CD8-positive, alpha-beta memory T cell (primary cell): ENCODE results near the gene LRP1B. TPM values are rescaled to one million over a fixed set of nuclear protein-coding genes. Genes with fewer than 3 reads are reported as not detected.

ENCODE experiments used
- CTCF ChIA-PET: fragments of 350-600 bp; sonication (Branson Sonifier 250); formaldehyde crosslinking; loops from one replicate; lab custom pipeline; 2021; ENCODE audit warnings: antibody characterized with exemption; lab: Charles Lee
- POLR2A ChIA-PET: fragments of 350-600 bp; sonication (Branson Sonifier 250); formaldehyde crosslinking; loops from one replicate; lab custom pipeline; 2021; ENCODE audit warnings: antibody characterized with exemption; lab: Charles Lee
- DNase-seq, 5 donors: peaks; one replicate each; pipeline versions ENCODE4 v3.0.0 to v3.0.0-alpha.2; 2020 to 2022; ENCODE audit warnings: mixed read lengths in 1 of 5
- H3K27ac ChIP-seq: one replicate; pipeline ENCODE4 v1.7.0; 2013; ENCODE audit warnings: low read depth, mild to moderate bottlenecking, low read length, moderate library complexity
- H3K27me3 ChIP-seq: 2 replicates; pipeline ENCODE4 v1.7.0; 2013; ENCODE audit warnings: low read length, mild to moderate bottlenecking; ENCODE audit not compliant: insufficient read depth, poor library complexity, severe bottlenecking
- H3K36me3 ChIP-seq: 2 replicates; pipeline ENCODE4 v1.7.0; 2013; ENCODE audit warnings: mild to moderate bottlenecking, low read length, moderate library complexity; ENCODE audit not compliant: insufficient read depth
- H3K4me1 ChIP-seq: 2 replicates; pipeline ENCODE4 v1.7.0; 2013; ENCODE audit warnings: mild to moderate bottlenecking, low read length, moderate library complexity; ENCODE audit not compliant: insufficient read depth
- H3K4me3 ChIP-seq: 2 replicates; pipeline ENCODE4 v1.7.0; 2013; ENCODE audit warnings: mild to moderate bottlenecking, low read length
- H3K9me3 ChIP-seq: 2 replicates; pipeline ENCODE4 v1.7.0; 2013; ENCODE audit warnings: mild to moderate bottlenecking, low read length
- H3K27ac Mint-ChIP-seq, 8 donors: one replicate each; pipeline ENCODE4 v1.8.0; 2020 to 2021; ENCODE audit warnings: mixed read lengths in 8 of 8, mild to moderate bottlenecking in 6 of 8, inconsistent platforms in 3 of 8, moderate library complexity in 3 of 8
- H3K27me3 Mint-ChIP-seq, 2 donors: one replicate each; pipeline ENCODE4 v1.8.0; 2020 to 2021; ENCODE audit warnings: mixed read lengths in 2 of 2, mild to moderate bottlenecking in 1 of 2, moderate library complexity in 1 of 2
- H3K36me3 Mint-ChIP-seq, 3 donors: one replicate each; pipeline ENCODE4 v1.8.0; 2020 to 2021; ENCODE audit warnings: mixed read lengths in 3 of 3, inconsistent platforms in 1 of 3, mild to moderate bottlenecking in 1 of 3
- H3K4me1 Mint-ChIP-seq, 3 donors: one replicate each; pipeline ENCODE4 v1.8.0; 2020 to 2021; ENCODE audit warnings: mixed read lengths in 3 of 3, inconsistent platforms in 1 of 3, mild to moderate bottlenecking in 1 of 3
- H3K4me3 Mint-ChIP-seq, 7 donors: one replicate each; pipeline ENCODE4 v1.8.0; 2020 to 2021; ENCODE audit warnings: mixed read lengths in 7 of 7, mild to moderate bottlenecking in 6 of 7, moderate library complexity in 4 of 7, inconsistent platforms in 2 of 7
- H3K9me3 Mint-ChIP-seq, 5 donors: one replicate each; pipeline ENCODE4 v1.8.0; 2020 to 2022; ENCODE audit warnings: mixed read lengths in 5 of 5, mild to moderate bottlenecking in 3 of 5, moderate library complexity in 2 of 5, inconsistent platforms in 1 of 5
- polyA plus RNA-seq: library from polyadenylated mRNA; unstranded; fragments of 300-500 nt; fragmentation: Illumina TruSeq; gene quantifications from one replicate; pipeline ENCODE4 v1.2.3, GENCODE V29; 2021
- total RNA-seq, 2 experiments: library from RNA; stranded (reverse); gene quantifications; one replicate each; pipeline ENCODE4 v1.2.3, GENCODE V29; 2021

LRP1B gene
- total and polyA plus RNA-seq, 3 experiments from 2014 or later: not detected

DNA sequence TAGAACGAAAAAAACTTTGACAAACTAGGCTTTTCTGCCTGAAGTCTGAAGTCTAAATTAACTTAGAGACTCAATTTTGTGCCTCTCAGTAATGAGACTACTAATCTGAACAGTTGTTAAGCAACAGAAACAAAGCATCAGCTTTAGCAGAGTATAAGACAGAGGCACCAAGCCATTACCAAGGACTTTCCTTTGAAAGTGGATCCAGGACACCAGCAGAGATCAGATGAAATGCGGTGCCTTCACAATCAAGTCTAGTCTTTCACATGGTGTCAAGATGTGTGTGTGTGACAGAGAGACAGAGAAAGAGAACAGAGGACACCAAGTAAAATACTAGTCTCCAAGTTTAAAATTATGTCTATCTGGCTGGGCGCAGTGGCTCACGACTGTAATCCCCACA, 1502.9 kb downstream of the LRP1B start:
- Mint-ChIP-seq H3K4me3 (no peak overlapping the region), H3K27me3 (no peaks in the 10 kb centered on the region), H3K4me1 (no peaks in the 10 kb centered on the region), H3K27ac (no peak overlapping the region), H3K36me3 (peaks cover 0 to 2% (median 0%) of the 10 kb centered on the region in 3 donors), H3K9me3 (peaks cover 6 to 45% (median 18%) of the 10 kb centered on the region in 5 donors)
- Histone ChIP-seq H3K4me1 (no peaks in the 10 kb centered on the region), H3K9me3 (no peaks in the 10 kb centered on the region), H3K4me3 (no peak overlapping the region), H3K27me3 (no peaks in the 10 kb centered on the region), H3K27ac (no peak overlapping the region), H3K36me3 (no peaks in the 10 kb centered on the region)
- ChIA-PET POLR2A (no interaction called here), CTCF (no interaction called here)
- DNase-seq: no peak

DNA sequence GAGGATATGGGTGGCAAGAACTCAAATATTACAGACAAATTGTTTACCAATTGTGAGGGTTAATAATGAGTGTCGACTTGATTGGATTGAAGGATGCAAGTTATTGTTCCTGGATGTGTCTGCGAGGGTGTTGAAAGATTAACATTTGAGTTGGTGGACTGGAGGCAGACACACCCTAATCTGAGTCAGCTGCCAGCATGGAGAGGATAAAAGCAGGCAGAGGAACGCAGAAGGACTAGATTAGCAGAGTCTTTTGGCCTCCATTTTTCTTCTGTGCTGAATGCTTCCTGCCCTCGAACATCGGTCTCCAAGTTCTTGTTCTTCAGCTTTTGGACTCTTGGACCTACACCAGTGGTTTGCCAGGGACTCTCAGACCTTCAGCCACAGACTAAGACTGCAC, 1503.7 kb downstream of the LRP1B start:
- no peaks in the 10 kb centered on the region for H3K27me3 ChIP-seq
- H3K27me3 Mint-ChIP-seq: no peaks in the 10 kb centered on the region
- no peaks in the 10 kb centered on the region for H3K9me3 ChIP-seq
- POLR2A ChIA-PET: no interaction called here
- no peaks in the 10 kb centered on the region for H3K36me3 ChIP-seq
- no peak overlapping the region for H3K27ac Mint-ChIP-seq
- H3K27ac ChIP-seq: no peak overlapping the region
- peaks cover 0 to 2% (median 0%) of the 10 kb centered on the region in 3 donors for H3K36me3 Mint-ChIP-seq
- CTCF ChIA-PET: no interaction called here
- no peak overlapping the region for H3K4me3 ChIP-seq
- no peak for DNase-seq
- H3K4me1 ChIP-seq: no peaks in the 10 kb centered on the region
- H3K4me1 Mint-ChIP-seq: no peaks in the 10 kb centered on the region
- peaks cover 6 to 45% (median 18%) of the 10 kb centered on the region in 5 donors for H3K9me3 Mint-ChIP-seq
- no peak overlapping the region for H3K4me3 Mint-ChIP-seq

DNA sequence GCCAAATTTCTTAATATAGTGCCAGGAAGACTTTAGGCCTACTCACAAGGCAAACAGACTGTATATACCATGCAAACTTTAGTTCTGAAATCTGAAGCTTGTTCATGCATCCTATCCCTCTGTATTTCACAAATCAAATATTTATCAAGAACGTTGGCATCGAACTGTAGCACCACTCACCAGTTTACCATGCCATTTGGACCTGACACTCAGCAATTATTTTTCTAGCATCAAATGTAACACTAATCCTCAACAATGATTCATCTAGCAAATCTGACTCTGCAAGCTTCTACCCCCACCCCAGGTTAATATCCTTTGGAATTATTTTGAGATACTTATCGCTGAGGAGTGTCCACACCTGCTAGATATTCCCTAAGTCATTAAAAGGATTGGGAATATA, 1506.6 kb downstream of the LRP1B start:
- H3K4me3 ChIP-seq: no peak overlapping the region
- Mint-ChIP-seq H3K4me1 (no peaks in the 10 kb centered on the region), H3K27me3 (no peaks in the 10 kb centered on the region), H3K4me3 (no peak overlapping the region), H3K9me3 (peaks cover 4 to 27% (median 11%) of the 10 kb centered on the region in 5 donors), H3K27ac (no peak overlapping the region), H3K36me3 (peaks cover 0 to 2% (median 0%) of the 10 kb centered on the region in 3 donors)
- H3K36me3 ChIP-seq: no peaks in the 10 kb centered on the region
- H3K4me1 ChIP-seq: no peaks in the 10 kb centered on the region
- DNase-seq: no peak
- H3K27ac ChIP-seq: no peak overlapping the region
- no peaks in the 10 kb centered on the region for H3K27me3 ChIP-seq
- ChIA-PET POLR2A (no interaction called here), CTCF (no interaction called here)
- H3K9me3 ChIP-seq: no peaks in the 10 kb centered on the region

GRCh38 chr2:140621583-140622362, 1509.0 kb downstream of the LRP1B start:
- H3K36me3 ChIP-seq: no peaks in the 10 kb centered on the region
- peaks cover 0 to 19% (median 8%) of the 10 kb centered on the region in 5 donors for H3K9me3 Mint-ChIP-seq
- ChIA-PET CTCF (no interaction called here), POLR2A (no interaction called here)
- H3K9me3 ChIP-seq: no peaks in the 10 kb centered on the region
- H3K4me3 ChIP-seq: no peak overlapping the region
- H3K27me3 ChIP-seq: no peaks in the 10 kb centered on the region
- H3K27me3 Mint-ChIP-seq: no peaks in the 10 kb centered on the region
- DNase-seq: no peak
- H3K4me3 Mint-ChIP-seq: no peak overlapping the region
- no peaks in the 10 kb centered on the region for H3K4me1 Mint-ChIP-seq
- H3K36me3 Mint-ChIP-seq: no peaks in the 10 kb centered on the region
- no peaks in the 10 kb centered on the region for H3K4me1 ChIP-seq
- no peak overlapping the region for H3K27ac Mint-ChIP-seq
- H3K27ac ChIP-seq: no peak overlapping the region

DNA sequence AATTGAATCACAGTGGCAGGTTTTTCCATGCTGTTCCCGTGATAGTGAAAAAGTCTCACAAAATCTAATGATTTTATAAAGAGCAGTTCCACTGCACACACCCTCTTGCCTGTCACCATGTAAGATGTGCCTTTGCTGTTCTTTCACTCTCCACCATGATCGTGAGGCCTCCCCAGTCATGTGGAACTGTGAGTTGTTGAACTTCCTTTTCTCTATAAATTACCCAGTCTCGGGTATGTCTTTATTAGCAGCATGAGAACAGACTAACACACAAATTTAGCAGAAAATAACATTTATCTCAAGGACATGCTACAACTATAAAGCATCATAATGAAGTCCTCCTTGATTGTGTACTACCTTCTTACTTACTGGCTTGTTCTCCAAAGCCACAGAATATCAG, 1526.0 kb downstream of the LRP1B start:
- Mint-ChIP-seq H3K4me3 (no peak overlapping the region), H3K27me3 (no peaks in the 10 kb centered on the region), H3K9me3 (peaks cover 4 to 39% (median 13%) of the 10 kb centered on the region in 5 donors), H3K36me3 (peaks cover 0 to under 1% (median 0%) of the 10 kb centered on the region in 3 donors), H3K4me1 (no peaks in the 10 kb centered on the region), H3K27ac (peak overlapping the region in 1 of 8 donors; percentile 54)
- H3K4me1 ChIP-seq: no peaks in the 10 kb centered on the region
- ChIA-PET POLR2A (no interaction called here), CTCF (no interaction called here)
- H3K27me3 ChIP-seq: no peaks in the 10 kb centered on the region
- no peaks in the 10 kb centered on the region for H3K9me3 ChIP-seq
- DNase-seq: no peak
- H3K27ac ChIP-seq: no peak overlapping the region
- H3K36me3 ChIP-seq: no peaks in the 10 kb centered on the region
- H3K4me3 ChIP-seq: no peak overlapping the region

DNA sequence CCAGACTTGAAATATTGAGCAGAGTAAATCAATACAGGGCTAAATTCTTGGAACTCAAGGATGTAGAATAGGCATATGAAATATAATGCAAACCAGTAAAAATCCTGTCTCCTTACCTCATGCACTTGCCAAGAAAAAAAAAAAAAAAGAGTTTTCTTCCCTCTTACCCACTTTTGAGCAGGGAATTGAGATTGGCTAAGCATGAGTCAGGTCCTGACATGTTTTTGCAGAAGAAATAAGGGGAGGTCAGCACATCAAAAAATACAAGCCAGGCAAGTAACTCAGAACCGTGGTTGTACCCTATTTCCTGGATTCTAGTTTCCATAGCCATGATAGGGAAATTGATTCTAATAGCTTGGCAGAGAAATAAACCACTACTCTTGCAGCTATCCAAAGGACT, 1526.7 kb downstream of the LRP1B start:
- peaks cover 2 to 33% (median 13%) of the 10 kb centered on the region in 5 donors for H3K9me3 Mint-ChIP-seq
- no peak overlapping the region for H3K27ac Mint-ChIP-seq
- H3K27me3 Mint-ChIP-seq: no peaks in the 10 kb centered on the region
- POLR2A ChIA-PET: no interaction called here
- no peaks in the 10 kb centered on the region for H3K9me3 ChIP-seq
- H3K27me3 ChIP-seq: no peaks in the 10 kb centered on the region
- no peak overlapping the region for H3K4me3 ChIP-seq
- no peaks in the 10 kb centered on the region for H3K36me3 ChIP-seq
- H3K4me1 ChIP-seq: no peaks in the 10 kb centered on the region
- no peak overlapping the region for H3K27ac ChIP-seq
- no peaks in the 10 kb centered on the region for H3K36me3 Mint-ChIP-seq
- DNase-seq: no peak
- CTCF ChIA-PET: no interaction called here
- no peak overlapping the region for H3K4me3 Mint-ChIP-seq
- H3K4me1 Mint-ChIP-seq: no peaks in the 10 kb centered on the region

GRCh38 chr2:140603416-140603815, 1527.4 kb downstream of the LRP1B start:
- Mint-ChIP-seq H3K27me3 (no peaks in the 10 kb centered on the region), H3K27ac (no peak overlapping the region), H3K4me1 (no peaks in the 10 kb centered on the region), H3K36me3 (no peaks in the 10 kb centered on the region), H3K4me3 (no peak overlapping the region), H3K9me3 (peaks cover 2 to 28% (median 13%) of the 10 kb centered on the region in 5 donors)
- DNase-seq: no peak
- no peak overlapping the region for H3K27ac ChIP-seq
- H3K36me3 ChIP-seq: no peaks in the 10 kb centered on the region
- no peak overlapping the region for H3K4me3 ChIP-seq
- H3K4me1 ChIP-seq: no peaks in the 10 kb centered on the region
- ChIA-PET POLR2A (no interaction called here), CTCF (no interaction called here)
- no peaks in the 10 kb centered on the region for H3K9me3 ChIP-seq
- H3K27me3 ChIP-seq: no peaks in the 10 kb centered on the region

DNA sequence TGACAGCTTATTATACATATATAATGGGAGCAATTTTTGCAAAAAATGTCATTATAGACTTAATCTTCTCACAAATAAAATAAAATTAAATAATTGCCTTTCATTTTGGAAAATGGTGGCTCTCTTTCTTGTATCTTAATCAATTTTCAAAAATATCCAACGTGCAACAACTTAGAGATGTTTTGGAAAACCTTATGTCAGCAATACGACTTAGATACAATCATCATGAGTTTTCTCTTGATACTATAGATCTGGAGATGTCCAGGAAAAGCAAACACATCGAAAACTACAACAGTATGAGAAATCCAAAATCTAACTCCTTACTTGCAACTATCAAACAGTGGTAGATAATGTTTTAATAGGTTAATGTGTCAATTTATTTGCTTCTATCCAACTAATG, 1529.0 kb downstream of the LRP1B start:
- ChIA-PET POLR2A (no interaction called here), CTCF (no interaction called here)
- Mint-ChIP-seq H3K27me3 (no peaks in the 10 kb centered on the region), H3K4me1 (no peaks in the 10 kb centered on the region), H3K4me3 (no peak overlapping the region), H3K36me3 (no peaks in the 10 kb centered on the region), H3K9me3 (peaks cover 2 to 26% (median 9%) of the 10 kb centered on the region in 5 donors), H3K27ac (no peak overlapping the region)
- Histone ChIP-seq H3K4me3 (no peak overlapping the region), H3K27ac (no peak overlapping the region), H3K4me1 (no peaks in the 10 kb centered on the region), H3K36me3 (no peaks in the 10 kb centered on the region), H3K9me3 (no peaks in the 10 kb centered on the region), H3K27me3 (no peaks in the 10 kb centered on the region)
- DNase-seq: no peak
